Lung (tissue), 12 donors: Measurements from ENCODE around the gene EXOC6B. TPM values are rescaled to one million over a fixed set of nuclear protein-coding genes. Genes with fewer than 3 reads are reported as not detected.

Source experiments
- ATAC-seq: fragments of 200-7000 bp; cut with Tn5 transposase; one replicate; pipeline ENCODE4 v1.9.1; 2020; ENCODE audit warnings: moderate number of reproducible peaks; ENCODE audit not compliant: insufficient read depth, low FRiP score
- DNase-seq, 3 donors: peaks; one replicate each; pipeline ENCODE4 v3.0.0-alpha.2; 2013 to 2017
- H3K27ac ChIP-seq, 2 donors: one replicate each; pipeline ENCODE4 v1.5.1; 2013; ENCODE audit warnings: mild to moderate bottlenecking in 2 of 2, moderate library complexity in 2 of 2, control low read depth in 1 of 2, inconsistent platforms in 1 of 2, low read depth in 1 of 2, low read length in 1 of 2
- H3K27me3 ChIP-seq, 3 donors: one replicate each; pipeline ENCODE4 v1.5.1; 2013; ENCODE audit warnings: low read length in 2 of 3; ENCODE audit not compliant: control insufficient read depth in 3 of 3, insufficient read depth in 3 of 3
- H3K36me3 ChIP-seq, 4 donors: one replicate each; pipeline ENCODE4 v1.5.1; 2013; ENCODE audit warnings: low read length in 4 of 4, mild to moderate bottlenecking in 1 of 4, moderate library complexity in 1 of 4; ENCODE audit not compliant: control insufficient read depth in 4 of 4, insufficient read depth in 4 of 4
- H3K4me1 ChIP-seq, 5 donors: one replicate each; pipeline ENCODE4 v1.5.1; 2013; ENCODE audit warnings: low read length in 5 of 5, mild to moderate bottlenecking in 2 of 5, moderate library complexity in 1 of 5; ENCODE audit not compliant: control insufficient read depth in 5 of 5, insufficient read depth in 5 of 5
- H3K4me3 ChIP-seq: one replicate; pipeline ENCODE4 v1.5.1; 2013; ENCODE audit warnings: mild to moderate bottlenecking, control low read depth, moderate library complexity
- H3K9ac ChIP-seq, 2 donors: one replicate each; pipeline ENCODE4 v1.5.1; 2013; ENCODE audit warnings: low read length in 2 of 2, control low read depth in 1 of 2; ENCODE audit not compliant: insufficient read depth in 1 of 2
- H3K9me3 ChIP-seq, 4 donors: one replicate each; pipeline ENCODE4 v1.5.1; 2013; ENCODE audit warnings: low read length in 3 of 4, mild to moderate bottlenecking in 1 of 4, moderate library complexity in 1 of 4; ENCODE audit not compliant: control insufficient read depth in 4 of 4, insufficient read depth in 3 of 4
- WGBS, 2 donors: extraction: QIAGEN DNeasy Blood & Tissue Kit; methylation state at CpG; one replicate each; pipeline ENCODE4 v1.1.7; 2013; 5-methylcytosine and 5-hydroxymethylcytosine counted together
- polyA plus RNA-seq, 2 donors: library from polyadenylated mRNA; stranded (reverse); fragments of 200-250 nt; gene quantifications; one replicate each; pipeline ENCODE4 v1.2.1, GENCODE V29; 2013
- total RNA-seq, 2 donors: library from RNA; depleted of rRNA in 1 of 2; stranded (reverse); fragments of >200 nt in 1 of 2; gene quantifications; one replicate each; pipeline ENCODE4 v1.2.1, GENCODE V29; 2014 to 2021
- TF ChIP-seq, protein P1 (sequence below): IDR thresholded peaks from 2 replicates; pipeline ENCODE4 v1.5.1; 2012; ENCODE audit warnings: mild to moderate bottlenecking; ENCODE audit errors: control extremely low read depth, extremely low read depth
- donor health status: control.
- donor health status: control.
- donor health status: Bipolar disorder and iron deficiency.
- donor health status: healthy.
- donor health status: DM: yes; HTN: yes; CAD: no.

Gene EXOC6B
- total and polyA plus RNA-seq, 4 donors, result 3.3 to 46.0 (median 12.7) TPM

DNA sequence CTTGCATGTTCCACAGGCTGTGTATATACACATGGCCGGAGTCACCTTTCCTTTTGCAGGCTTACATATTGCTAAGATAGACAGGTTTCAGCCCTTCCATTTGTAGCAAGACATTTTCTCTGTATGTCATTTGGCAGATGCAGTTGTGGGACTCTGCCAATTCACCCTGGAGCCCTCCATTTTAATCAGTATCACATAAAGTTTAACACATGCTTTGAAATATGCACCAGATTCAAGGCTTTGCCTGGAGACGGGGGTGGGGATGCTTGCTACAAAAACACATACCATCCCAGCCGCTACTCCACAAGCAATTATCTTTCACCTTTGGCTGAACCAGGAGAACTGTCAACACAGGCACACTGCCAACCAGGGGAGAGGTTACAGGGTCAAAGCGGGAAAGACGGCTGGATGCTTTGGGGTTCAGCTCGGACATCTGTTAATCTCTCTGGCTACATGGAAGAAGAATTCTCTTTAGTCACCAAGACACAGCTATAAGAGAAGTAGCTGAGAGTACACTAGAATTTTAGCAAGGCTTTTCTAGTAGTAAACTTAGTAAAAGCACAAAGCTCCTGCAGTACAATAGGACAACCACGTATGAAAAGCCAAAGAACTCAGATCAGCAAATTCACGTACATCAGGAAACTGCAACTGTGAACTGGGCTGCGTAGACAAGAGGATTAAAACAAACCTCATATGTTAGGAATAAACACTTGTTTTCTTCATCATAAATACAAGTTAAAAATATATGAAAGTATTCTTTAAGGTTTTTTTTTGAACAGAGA is 130.9 kb downstream of the EXOC6B start:
- no peaks in the 10 kb centered on the region for H3K9me3 ChIP-seq
- H3K9ac ChIP-seq, result no peak overlapping the region
- no peak overlapping the region for H3K4me3 ChIP-seq
- ATAC-seq, result peak; percentile 25
- H3K27me3 ChIP-seq, result no peaks in the 10 kb centered on the region
- peak overlapping the region in 1 of 2 donors; percentile 37 for H3K27ac ChIP-seq
- peaks cover 6 to 31% (median 15%) of the 10 kb centered on the region in 5 donors for H3K4me1 ChIP-seq
- H3K36me3 ChIP-seq, result peaks cover 0 to 2% (median 0%) of the 10 kb centered on the region in 4 donors
- peak; percentile 95 to 98 (median 95) for DNase-seq
- TF ChIP-seq, protein P1, sequence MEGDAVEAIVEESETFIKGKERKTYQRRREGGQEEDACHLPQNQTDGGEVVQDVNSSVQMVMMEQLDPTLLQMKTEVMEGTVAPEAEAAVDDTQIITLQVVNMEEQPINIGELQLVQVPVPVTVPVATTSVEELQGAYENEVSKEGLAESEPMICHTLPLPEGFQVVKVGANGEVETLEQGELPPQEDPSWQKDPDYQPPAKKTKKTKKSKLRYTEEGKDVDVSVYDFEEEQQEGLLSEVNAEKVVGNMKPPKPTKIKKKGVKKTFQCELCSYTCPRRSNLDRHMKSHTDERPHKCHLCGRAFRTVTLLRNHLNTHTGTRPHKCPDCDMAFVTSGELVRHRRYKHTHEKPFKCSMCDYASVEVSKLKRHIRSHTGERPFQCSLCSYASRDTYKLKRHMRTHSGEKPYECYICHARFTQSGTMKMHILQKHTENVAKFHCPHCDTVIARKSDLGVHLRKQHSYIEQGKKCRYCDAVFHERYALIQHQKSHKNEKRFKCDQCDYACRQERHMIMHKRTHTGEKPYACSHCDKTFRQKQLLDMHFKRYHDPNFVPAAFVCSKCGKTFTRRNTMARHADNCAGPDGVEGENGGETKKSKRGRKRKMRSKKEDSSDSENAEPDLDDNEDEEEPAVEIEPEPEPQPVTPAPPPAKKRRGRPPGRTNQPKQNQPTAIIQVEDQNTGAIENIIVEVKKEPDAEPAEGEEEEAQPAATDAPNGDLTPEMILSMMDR, result no peak
- WGBS, 2 donors, result 47 to 63% methylated on average over 9 of the region's 9 CpGs

DNA sequence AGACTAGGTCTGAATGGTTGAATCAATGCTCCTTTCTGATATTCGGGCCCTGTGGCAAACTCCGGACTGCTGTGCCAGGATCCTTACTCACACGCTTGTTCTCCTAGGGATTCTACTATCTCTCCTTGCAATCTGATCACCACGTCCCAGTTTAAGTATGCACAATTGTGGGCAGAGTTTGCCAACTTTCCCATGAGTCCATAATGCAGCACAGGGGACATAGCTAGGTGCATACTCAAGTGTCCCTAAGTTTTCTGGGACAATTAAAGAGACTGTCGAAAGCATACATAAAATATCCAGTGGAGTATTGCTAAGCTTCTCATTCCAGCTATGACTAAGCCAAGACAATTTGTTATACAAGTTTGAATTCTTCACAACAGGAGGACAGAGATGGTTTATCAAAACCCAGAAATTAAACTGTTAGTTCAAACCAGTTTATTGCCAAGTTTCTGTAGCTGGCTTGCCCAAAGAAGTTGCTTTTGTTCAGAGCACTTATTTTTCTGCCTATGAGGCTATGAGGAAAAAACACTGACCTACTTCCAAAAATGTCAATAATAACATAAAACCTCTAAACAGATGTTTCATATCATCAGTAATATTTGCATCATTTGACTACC is 136.1 kb downstream of the EXOC6B start:
- no peak overlapping the region for H3K4me3 ChIP-seq
- no peak overlapping the region for H3K27ac ChIP-seq
- H3K9me3 ChIP-seq, result no peaks in the 10 kb centered on the region
- H3K27me3 ChIP-seq, result no peaks in the 10 kb centered on the region
- TF ChIP-seq, protein P1, result no peak
- peaks cover 4 to 33% (median 13%) of the 10 kb centered on the region in 5 donors for H3K4me1 ChIP-seq
- peak in 2 of 3 donors; percentile 43 to 48 for DNase-seq
- 82 to 85% methylated on average over 5 of the region's 5 CpGs for WGBS, 2 donors
- peaks cover 0 to 1% (median 0%) of the 10 kb centered on the region in 4 donors for H3K36me3 ChIP-seq
- no peak overlapping the region for H3K9ac ChIP-seq
- ATAC-seq, result no peak

DNA sequence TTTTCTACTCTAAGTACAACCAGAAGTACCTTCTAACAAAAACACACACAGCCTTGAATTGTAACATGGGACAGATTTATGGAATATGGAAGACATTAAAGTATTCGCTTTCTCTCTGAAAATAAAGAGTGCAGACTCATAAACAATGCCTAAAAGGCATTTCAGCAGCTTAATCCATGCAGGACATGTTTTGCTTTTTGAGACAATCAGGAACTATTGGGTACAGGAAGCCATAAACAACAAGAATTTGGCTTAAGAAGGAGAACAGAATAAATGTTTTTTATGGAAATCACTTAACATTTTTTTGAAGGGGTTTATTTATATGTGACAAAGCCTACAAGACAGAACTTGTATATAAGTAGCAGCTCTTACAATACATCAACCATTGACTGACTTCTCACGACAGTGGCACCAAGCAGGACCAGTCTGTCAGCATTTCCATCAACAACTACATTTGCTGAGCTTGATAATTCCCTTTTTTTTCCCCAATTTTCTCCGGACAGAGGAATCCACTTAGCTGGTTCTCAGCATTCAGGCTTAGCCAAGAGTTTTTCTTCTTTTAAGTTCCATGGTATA is 140.1 kb downstream of the EXOC6B start:
- no peaks in the 10 kb centered on the region for H3K9me3 ChIP-seq
- no peak overlapping the region for H3K4me3 ChIP-seq
- DNase-seq, result peak in 1 of 3 donors; percentile 35
- peaks cover 2 to 27% (median 8%) of the 10 kb centered on the region in 5 donors for H3K4me1 ChIP-seq
- WGBS, 2 donors, result 83 to 84% methylated on average over 3 of the region's 3 CpGs
- H3K27ac ChIP-seq, result no peak overlapping the region
- no peak for ATAC-seq
- TF ChIP-seq, protein P1, result no peak
- H3K9ac ChIP-seq, result no peak overlapping the region
- H3K27me3 ChIP-seq, result no peaks in the 10 kb centered on the region
- peaks cover 0 to 1% (median 0%) of the 10 kb centered on the region in 4 donors for H3K36me3 ChIP-seq
